Kidney (tissue), 14 donors: ENCODE data around the gene KIFAP3. TPM values are rescaled to one million over a fixed set of nuclear protein-coding genes. Genes with fewer than 3 reads are reported as not detected.
A peak's percentile ranks its signal among the peaks of the same experiment; 100 is the strongest.

Experiments used
- DNase-seq, 5 donors: peaks; one replicate each; pipeline ENCODE4 v3.0.0-alpha.2; 2013 to 2020
- FAIRE-seq: peaks from 2 replicates; lab custom pipeline; 2012; peaks lifted over from hg19 to GRCh38; lab: Jason Lieb, UNC
- H3K27ac ChIP-seq, 2 donors: one replicate each; pipeline ENCODE4 v1.7.0; 2013; ENCODE audit warnings: low read depth in 2 of 2, low read length in 2 of 2, inconsistent platforms in 1 of 2
- H3K27me3 ChIP-seq: one replicate; pipeline ENCODE4 v1.7.1; 2013; ENCODE audit warnings: low read length, inconsistent platforms; ENCODE audit not compliant: control insufficient read depth, insufficient read depth
- H3K36me3 ChIP-seq, 3 donors: one replicate each; pipeline versions ENCODE4 v1.7.0 to v1.7.1; 2013; ENCODE audit warnings: low read length in 3 of 3, control low read depth in 1 of 3, inconsistent platforms in 1 of 3; ENCODE audit not compliant: insufficient read depth in 3 of 3, control insufficient read depth in 2 of 3
- H3K4me1 ChIP-seq, 3 donors: one replicate each; pipeline versions ENCODE4 v1.7.0 to v1.7.1; 2013; ENCODE audit warnings: low read length in 3 of 3, inconsistent platforms in 1 of 3, low read depth in 1 of 3; ENCODE audit not compliant: control insufficient read depth in 2 of 3, insufficient read depth in 2 of 3
- H3K4me3 ChIP-seq, 3 donors: one replicate each; pipeline versions ENCODE4 v1.7.0 to v1.8.1; 2013; ENCODE audit warnings: low read length in 3 of 3, control low read depth in 1 of 3, inconsistent platforms in 1 of 3
- H3K9ac ChIP-seq, 3 donors: one replicate each; pipeline versions ENCODE4 v1.7.0 to v1.7.1; 2013; ENCODE audit warnings: low read length in 3 of 3, control low read depth in 1 of 3, inconsistent platforms in 1 of 3
- H3K9me3 ChIP-seq, 3 donors: one replicate each; pipeline versions ENCODE4 v1.7.0 to v1.7.1; 2013; ENCODE audit warnings: low read length in 3 of 3, control low read depth in 1 of 3, inconsistent platforms in 1 of 3; ENCODE audit not compliant: control insufficient read depth in 2 of 3, insufficient read depth in 1 of 3
- CTCF ChIP-seq: IDR thresholded peaks from 3 replicates; pipeline ENCODE4 v1.5.1; 2012; ENCODE audit warnings: mild to moderate bottlenecking, moderate library complexity, borderline replicate concordance; ENCODE audit not compliant: insufficient read depth; ENCODE audit errors: extremely low read depth
- intact Hi-C: fragments of 100-400 bp; cut with DNase I; formaldehyde crosslinking; loops from one replicate; pipeline ENCODE4 v1.11.1; 2022
- polyA plus RNA-seq: library from polyadenylated mRNA; stranded (reverse); fragments of 350-450 nt; fragmentation: Illumina TruSeq; extraction: RNeasy Lipid Tissue Mini Kit (QIAGEN cat#74804); gene quantifications from one replicate; pipeline ENCODE4 v1.2.3, GENCODE V29; 2014; ENCODE audit warnings: low read depth, low replicate concordance; ENCODE audit not compliant: insufficient read depth
- total RNA-seq: library from RNA; stranded (reverse); fragmentation: NEBNext Ultra II Directional; extraction: Animal tissue kit (Norgen Biotek cat#: 25700); gene quantifications from one replicate; pipeline ENCODE4 v1.2.1, GENCODE V29; 2021
- donor health status: control.
- donor health status: control.
- donor health status: control.
- donor health status: control.
- donor health status: control.
- donor health status: DM: yes; HTN: yes; CAD: no.
- donor health status: Normal renal cell carcinoma (clear cell type).

Gene KIFAP3
- total and polyA plus RNA-seq, 2 donors from 2014 or later: 31.6 to 32.9 TPM

GRCh38 chr1:169968174-169968573 is 106.3 kb downstream of the KIFAP3 start:
- Histone ChIP-seq H3K36me3 (no peaks in the 10 kb centered on the region), H3K4me3 (no peak overlapping the region), H3K4me1 (no peaks in the 10 kb centered on the region), H3K9me3 (no peaks in the 10 kb centered on the region), H3K9ac (no peak overlapping the region), H3K27me3 (no peaks in the 10 kb centered on the region), H3K27ac (no peak overlapping the region)
- intact Hi-C loops: no loop called here
- FAIRE-seq (no peak), DNase-seq (no peak)
- TF ChIP-seq CTCF: no peak

GRCh38 chr1:169964206-169964605 is 110.3 kb downstream of the KIFAP3 start:
- no peak for TF ChIP-seq CTCF
- no peak overlapping the region for H3K9ac ChIP-seq
- H3K4me1 ChIP-seq: no peaks in the 10 kb centered on the region
- intact Hi-C loops: no loop called here
- no peaks in the 10 kb centered on the region for H3K9me3 ChIP-seq
- no peaks in the 10 kb centered on the region for H3K36me3 ChIP-seq
- no peak overlapping the region for H3K27ac ChIP-seq
- no peak overlapping the region for H3K4me3 ChIP-seq
- DNase-seq (no peak), FAIRE-seq (no peak)
- no peaks in the 10 kb centered on the region for H3K27me3 ChIP-seq

GRCh38 chr1:169959686-169960085 is 114.8 kb downstream of the KIFAP3 start:
- no peaks in the 10 kb centered on the region for H3K4me1 ChIP-seq
- no peaks in the 10 kb centered on the region for H3K27me3 ChIP-seq
- no peak for TF ChIP-seq CTCF
- DNase-seq: peak in 1 of 5 donors; percentile 18
- no peak overlapping the region for H3K4me3 ChIP-seq
- no peak overlapping the region for H3K27ac ChIP-seq
- H3K9ac ChIP-seq: no peak overlapping the region
- H3K9me3 ChIP-seq: no peaks in the 10 kb centered on the region
- no peak for FAIRE-seq
- H3K36me3 ChIP-seq: no peaks in the 10 kb centered on the region
- intact Hi-C loops: no loop called here

GRCh38 chr1:169958987-169959386 is 115.5 kb downstream of the KIFAP3 start:
- Histone ChIP-seq H3K9me3 (no peaks in the 10 kb centered on the region), H3K9ac (no peak overlapping the region), H3K27me3 (no peaks in the 10 kb centered on the region), H3K27ac (no peak overlapping the region), H3K4me1 (no peaks in the 10 kb centered on the region), H3K4me3 (no peak overlapping the region), H3K36me3 (peaks cover 0 to 2% (median 0%) of the 10 kb centered on the region in 3 donors)
- intact Hi-C loops: no loop called here
- peak; percentile 62 for FAIRE-seq
- no peak for TF ChIP-seq CTCF
- DNase-seq: no peak
